ENCODE measurements around the gene DUSP22. TPM values are rescaled to one million over a fixed set of nuclear protein-coding genes. Genes with fewer than 3 reads are reported as not detected.

The DUSP22 gene
- total RNA-seq, 1 experiment from 2014 or later, result 16.0 TPM

DNA sequence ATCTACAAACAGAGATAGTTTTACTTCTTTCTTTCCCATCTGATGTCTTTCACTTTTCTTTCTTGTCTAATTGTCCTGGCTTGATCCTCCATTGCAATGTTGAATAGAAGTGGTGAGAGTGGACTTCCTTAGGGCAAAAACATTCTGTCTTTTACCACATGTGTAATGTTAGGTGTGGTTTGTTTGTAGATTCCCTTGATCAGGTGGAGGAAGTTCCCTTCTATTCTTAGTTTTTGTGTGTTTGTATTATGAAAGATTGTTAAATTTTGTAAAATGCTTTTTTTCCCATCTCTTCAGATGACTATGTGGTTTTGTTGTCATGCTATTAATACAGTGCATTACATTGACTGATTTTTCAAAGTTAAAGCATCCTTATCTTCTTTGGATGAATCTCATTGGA, 41.6 kb upstream of the DUSP22 start:
- ChIA-PET CTCF (no interaction called here), POLR2A (ENCODE audit: low non-redundant PET) (no interaction called here)
- Histone ChIP-seq H3K27ac (ENCODE audit: low read depth, low read length, poor library complexity, severe bottlenecking) (no peak overlapping the region), H3K27me3 (replicated peaks; ENCODE audit: insufficient read depth, low read depth, low read length, poor library complexity) (peaks cover under 1% of the 10 kb centered on the region), H3K9me3 (ENCODE audit: low read depth, low read length, poor library complexity, severe bottlenecking) (no peaks in the 10 kb centered on the region), H3K4me1 (ENCODE audit: insufficient read depth, low read length, poor library complexity, severe bottlenecking) (no peaks in the 10 kb centered on the region), H3K36me3 (ENCODE audit: insufficient read depth, low read length, poor library complexity, severe bottlenecking) (no peaks in the 10 kb centered on the region), H3K4me3 (ENCODE audit: low read depth, low read length, poor library complexity, severe bottlenecking) (no peak overlapping the region)
- BruUV-seq (replicated peaks), result no TSS peak
- intact Hi-C loops (cut with micrococcal nuclease; ENCODE audit: unreplicated experiment), result no loop called here
- DNase-seq (ENCODE audit: low spot score), result no peak
- TF ChIP-seq, protein P1, sequence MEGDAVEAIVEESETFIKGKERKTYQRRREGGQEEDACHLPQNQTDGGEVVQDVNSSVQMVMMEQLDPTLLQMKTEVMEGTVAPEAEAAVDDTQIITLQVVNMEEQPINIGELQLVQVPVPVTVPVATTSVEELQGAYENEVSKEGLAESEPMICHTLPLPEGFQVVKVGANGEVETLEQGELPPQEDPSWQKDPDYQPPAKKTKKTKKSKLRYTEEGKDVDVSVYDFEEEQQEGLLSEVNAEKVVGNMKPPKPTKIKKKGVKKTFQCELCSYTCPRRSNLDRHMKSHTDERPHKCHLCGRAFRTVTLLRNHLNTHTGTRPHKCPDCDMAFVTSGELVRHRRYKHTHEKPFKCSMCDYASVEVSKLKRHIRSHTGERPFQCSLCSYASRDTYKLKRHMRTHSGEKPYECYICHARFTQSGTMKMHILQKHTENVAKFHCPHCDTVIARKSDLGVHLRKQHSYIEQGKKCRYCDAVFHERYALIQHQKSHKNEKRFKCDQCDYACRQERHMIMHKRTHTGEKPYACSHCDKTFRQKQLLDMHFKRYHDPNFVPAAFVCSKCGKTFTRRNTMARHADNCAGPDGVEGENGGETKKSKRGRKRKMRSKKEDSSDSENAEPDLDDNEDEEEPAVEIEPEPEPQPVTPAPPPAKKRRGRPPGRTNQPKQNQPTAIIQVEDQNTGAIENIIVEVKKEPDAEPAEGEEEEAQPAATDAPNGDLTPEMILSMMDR (conservative IDR thresholded peaks at IDR 0.05; ENCODE audit: low read depth, low read length), result no peak
- TF ChIP-seq EZH2 (IDR thresholded peaks at IDR 0.05; ENCODE audit: borderline replicate concordance, low read depth, low read length, poor library complexity, severe bottlenecking), result no peak

DNA sequence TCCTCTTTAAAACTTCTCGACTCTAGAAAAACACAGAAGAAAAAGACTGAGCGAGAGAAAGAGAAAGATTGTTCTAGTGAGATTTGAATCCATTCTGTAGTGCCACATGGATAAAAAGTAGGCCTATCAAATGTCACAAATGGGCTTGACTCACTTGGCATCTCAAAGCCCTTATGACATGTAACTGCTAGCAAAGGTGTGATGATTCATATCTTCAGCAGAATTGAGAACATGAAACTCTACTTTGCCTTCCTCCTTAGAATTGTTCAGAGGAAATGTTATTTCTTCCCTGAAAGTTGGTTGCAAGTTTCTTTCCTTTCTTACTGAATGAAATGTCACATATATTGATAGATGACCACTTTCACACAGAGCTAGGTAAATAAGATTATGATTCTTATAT, 40.4 kb upstream of the DUSP22 start:
- ChIA-PET CTCF (no interaction called here), POLR2A (ENCODE audit: low non-redundant PET) (no interaction called here)
- Histone ChIP-seq H3K36me3 (ENCODE audit: insufficient read depth, low read length, poor library complexity, severe bottlenecking) (no peaks in the 10 kb centered on the region), H3K27ac (ENCODE audit: low read depth, low read length, poor library complexity, severe bottlenecking) (no peak overlapping the region), H3K27me3 (replicated peaks; ENCODE audit: insufficient read depth, low read depth, low read length, poor library complexity) (no peaks in the 10 kb centered on the region), H3K4me3 (ENCODE audit: low read depth, low read length, poor library complexity, severe bottlenecking) (no peak overlapping the region), H3K4me1 (ENCODE audit: insufficient read depth, low read length, poor library complexity, severe bottlenecking) (no peaks in the 10 kb centered on the region), H3K9me3 (ENCODE audit: low read depth, low read length, poor library complexity, severe bottlenecking) (no peaks in the 10 kb centered on the region)
- intact Hi-C loops (cut with micrococcal nuclease; ENCODE audit: unreplicated experiment), result no loop called here
- TF ChIP-seq, protein P1 (conservative IDR thresholded peaks at IDR 0.05; ENCODE audit: low read depth, low read length), result no peak
- TF ChIP-seq EZH2 (IDR thresholded peaks at IDR 0.05; ENCODE audit: borderline replicate concordance, low read depth, low read length, poor library complexity, severe bottlenecking), result no peak
- no peak for DNase-seq (ENCODE audit: low spot score)
- BruUV-seq (replicated peaks), result no TSS peak

DNA sequence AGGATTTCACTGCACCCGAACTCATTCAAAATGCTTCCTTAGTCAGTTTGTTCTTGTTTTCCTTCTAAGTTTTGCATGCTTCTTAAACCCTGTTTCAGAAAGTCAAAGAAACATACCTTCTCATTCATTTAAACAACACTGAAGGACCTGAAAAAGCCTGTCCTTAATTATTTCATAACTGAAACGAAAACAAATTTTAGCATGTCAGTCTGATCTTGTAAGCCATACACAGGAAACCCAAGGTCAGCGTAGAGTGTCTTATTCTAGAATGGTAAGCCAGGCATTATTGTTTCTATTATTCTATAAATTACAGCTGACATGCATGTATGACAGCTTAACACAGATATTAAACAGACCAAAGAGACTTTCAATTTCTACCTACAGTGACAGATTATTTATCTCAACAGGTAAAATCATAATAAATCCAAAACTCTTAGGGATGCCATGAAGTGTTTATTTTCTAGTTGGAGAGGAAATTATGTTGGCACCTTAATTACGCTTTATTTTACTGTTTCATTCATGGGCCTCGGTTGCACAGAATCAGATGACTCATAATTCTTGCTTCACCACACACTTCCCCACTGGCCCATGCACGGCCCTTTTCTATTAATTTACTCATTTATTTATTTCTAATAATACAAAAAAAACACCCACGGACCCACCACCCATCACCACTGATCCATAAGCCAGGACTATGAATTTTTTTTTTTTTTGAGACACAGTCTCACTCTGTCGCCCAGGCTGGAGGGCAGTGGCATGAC, 39.3 kb upstream of the DUSP22 start:
- Histone ChIP-seq H3K27ac (ENCODE audit: low read depth, low read length, poor library complexity, severe bottlenecking) (no peak overlapping the region), H3K36me3 (ENCODE audit: insufficient read depth, low read length, poor library complexity, severe bottlenecking) (no peaks in the 10 kb centered on the region), H3K9me3 (ENCODE audit: low read depth, low read length, poor library complexity, severe bottlenecking) (peaks cover 8% of the 10 kb centered on the region), H3K4me1 (ENCODE audit: insufficient read depth, low read length, poor library complexity, severe bottlenecking) (no peaks in the 10 kb centered on the region), H3K4me3 (ENCODE audit: low read depth, low read length, poor library complexity, severe bottlenecking) (no peak overlapping the region), H3K27me3 (replicated peaks; ENCODE audit: insufficient read depth, low read depth, low read length, poor library complexity) (no peaks in the 10 kb centered on the region)
- TF ChIP-seq, protein P1 (conservative IDR thresholded peaks at IDR 0.05; ENCODE audit: low read depth, low read length), result no peak
- no peak for TF ChIP-seq EZH2 (IDR thresholded peaks at IDR 0.05; ENCODE audit: borderline replicate concordance, low read depth, low read length, poor library complexity, severe bottlenecking)
- ChIA-PET CTCF (no interaction called here), POLR2A (ENCODE audit: low non-redundant PET) (no interaction called here)
- no peak for DNase-seq (ENCODE audit: low spot score)
- BruUV-seq (replicated peaks), result no TSS peak
- intact Hi-C loops (cut with micrococcal nuclease; ENCODE audit: unreplicated experiment), result no loop called here
